GM10266 (cell line): ENCODE data around the gene CALML6.

Source experiments
- DNase-seq: peaks from one replicate; pipeline ENCODE4 v3.0.0; 2012; ENCODE audit errors: extremely low spot score
- TF ChIP-seq, protein P1 (sequence below): IDR thresholded peaks from 2 replicates; pipeline ENCODE4 v1.5.1; 2012; ENCODE audit warnings: mild to moderate bottlenecking, low read depth; ENCODE audit not compliant: control insufficient read depth, insufficient read depth; ENCODE audit errors: missing control alignments

The CALML6 gene

DNA sequence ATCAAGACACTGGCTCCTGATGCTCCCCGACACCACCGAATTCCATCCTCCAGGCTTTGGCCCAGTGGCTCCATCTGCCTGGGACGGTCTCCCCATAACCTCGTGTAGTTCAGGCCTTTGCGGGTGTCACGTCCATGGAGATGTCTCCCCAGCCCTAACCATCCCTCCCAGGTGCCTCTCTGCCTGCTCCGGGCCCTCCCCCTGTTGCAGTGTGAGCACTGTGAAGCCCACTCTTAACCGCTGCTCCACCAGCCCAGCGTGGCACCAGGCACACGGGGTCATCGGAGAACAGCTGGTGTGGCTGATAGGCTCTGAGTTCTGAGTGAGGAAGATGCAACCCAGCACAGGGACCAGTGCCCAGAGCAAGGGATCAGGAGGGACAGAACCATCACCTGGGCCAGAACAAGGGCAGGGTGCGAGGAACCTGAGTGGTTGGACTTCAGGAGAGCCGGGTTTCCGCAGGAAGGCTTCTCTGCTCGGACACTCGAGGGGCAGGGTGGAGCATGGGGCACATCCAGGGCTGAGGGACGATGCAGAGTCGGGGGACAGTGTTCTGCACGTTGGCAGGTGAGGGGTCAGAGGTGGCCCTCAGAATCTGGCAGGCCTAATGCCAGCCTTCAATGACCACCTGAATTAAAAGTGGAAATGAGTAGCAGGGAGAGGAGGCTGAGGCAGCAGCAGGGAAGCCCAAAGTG lies 21.6 kb upstream of the CALML6 start:
- TF ChIP-seq, protein P1, sequence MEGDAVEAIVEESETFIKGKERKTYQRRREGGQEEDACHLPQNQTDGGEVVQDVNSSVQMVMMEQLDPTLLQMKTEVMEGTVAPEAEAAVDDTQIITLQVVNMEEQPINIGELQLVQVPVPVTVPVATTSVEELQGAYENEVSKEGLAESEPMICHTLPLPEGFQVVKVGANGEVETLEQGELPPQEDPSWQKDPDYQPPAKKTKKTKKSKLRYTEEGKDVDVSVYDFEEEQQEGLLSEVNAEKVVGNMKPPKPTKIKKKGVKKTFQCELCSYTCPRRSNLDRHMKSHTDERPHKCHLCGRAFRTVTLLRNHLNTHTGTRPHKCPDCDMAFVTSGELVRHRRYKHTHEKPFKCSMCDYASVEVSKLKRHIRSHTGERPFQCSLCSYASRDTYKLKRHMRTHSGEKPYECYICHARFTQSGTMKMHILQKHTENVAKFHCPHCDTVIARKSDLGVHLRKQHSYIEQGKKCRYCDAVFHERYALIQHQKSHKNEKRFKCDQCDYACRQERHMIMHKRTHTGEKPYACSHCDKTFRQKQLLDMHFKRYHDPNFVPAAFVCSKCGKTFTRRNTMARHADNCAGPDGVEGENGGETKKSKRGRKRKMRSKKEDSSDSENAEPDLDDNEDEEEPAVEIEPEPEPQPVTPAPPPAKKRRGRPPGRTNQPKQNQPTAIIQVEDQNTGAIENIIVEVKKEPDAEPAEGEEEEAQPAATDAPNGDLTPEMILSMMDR: no peak
- DNase-seq: no peak

DNA sequence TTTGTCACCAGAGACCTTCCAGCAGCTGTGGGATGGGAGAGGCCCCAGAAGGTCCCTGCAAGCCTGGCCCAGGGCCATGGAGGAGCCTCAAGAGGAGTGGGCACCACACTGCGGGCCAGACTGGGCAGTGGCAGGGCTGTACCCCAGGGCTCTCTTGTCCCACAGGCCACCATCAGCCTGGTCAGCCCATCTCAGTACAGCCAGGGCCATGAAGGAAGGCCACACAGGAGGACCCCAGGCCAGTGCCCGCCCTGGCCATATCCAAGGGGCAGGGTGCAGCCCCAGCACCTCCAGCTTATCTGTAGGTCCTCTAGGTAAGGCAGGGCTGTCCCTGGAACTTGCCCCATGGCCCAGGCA lies 21.1 kb upstream of the CALML6 start:
- no peak for DNase-seq
- TF ChIP-seq, protein P1: no peak

DNA sequence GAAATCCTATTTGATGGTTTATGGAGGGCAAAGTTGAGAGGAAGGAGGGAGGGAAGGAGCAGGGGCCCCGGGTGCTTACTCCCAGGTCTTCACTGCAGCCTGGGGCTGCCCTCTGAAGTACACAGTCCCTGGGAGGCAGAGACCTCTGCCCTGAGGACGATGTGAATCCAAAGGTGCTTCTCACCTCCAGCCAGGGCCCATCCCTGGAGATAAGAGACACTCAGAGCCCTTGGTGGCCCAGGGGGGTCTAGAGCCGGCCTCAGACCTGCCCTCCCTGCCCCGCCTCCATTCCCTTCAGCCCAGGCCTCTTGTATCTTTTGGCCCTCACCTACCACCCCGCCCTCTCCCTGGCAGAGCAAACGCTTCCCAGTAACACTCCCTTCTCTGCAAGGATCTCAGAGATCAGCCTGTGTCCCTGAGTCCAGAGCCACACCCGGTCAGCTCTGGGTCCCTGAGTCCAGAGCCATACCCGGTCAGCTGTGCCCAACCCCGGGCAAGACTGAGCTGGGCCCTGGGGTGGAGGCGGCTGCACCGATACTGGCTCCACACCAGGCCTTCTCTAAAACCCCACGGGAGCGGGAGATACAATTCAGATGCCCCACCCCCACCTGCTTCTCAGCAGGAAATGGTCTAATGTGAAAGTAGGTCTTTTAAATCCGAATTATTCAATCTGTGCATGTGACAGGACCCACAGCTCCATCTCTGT lies 20.6 kb upstream of the CALML6 start:
- no peak for DNase-seq
- TF ChIP-seq, protein P1: no peak

DNA sequence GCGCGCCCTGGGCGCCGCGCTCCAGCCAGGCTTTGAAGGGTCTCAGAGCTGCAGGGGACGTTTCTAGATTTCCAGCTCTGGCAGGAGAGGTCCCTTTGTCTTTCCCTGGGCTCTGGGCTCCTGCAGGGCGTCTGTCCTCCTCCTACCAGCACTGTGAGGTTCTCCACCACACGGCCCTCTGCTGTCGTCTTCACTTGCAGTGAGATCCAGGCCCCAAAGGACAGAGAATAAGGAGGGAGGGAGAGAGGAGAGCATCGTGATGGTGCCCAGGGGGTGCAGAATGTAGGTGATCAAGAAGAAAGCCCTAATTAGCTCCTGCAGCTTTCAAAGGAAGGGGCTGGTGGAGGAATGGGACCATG lies 20.0 kb upstream of the CALML6 start:
- DNase-seq: no peak
- TF ChIP-seq, protein P1: no peak

DNA sequence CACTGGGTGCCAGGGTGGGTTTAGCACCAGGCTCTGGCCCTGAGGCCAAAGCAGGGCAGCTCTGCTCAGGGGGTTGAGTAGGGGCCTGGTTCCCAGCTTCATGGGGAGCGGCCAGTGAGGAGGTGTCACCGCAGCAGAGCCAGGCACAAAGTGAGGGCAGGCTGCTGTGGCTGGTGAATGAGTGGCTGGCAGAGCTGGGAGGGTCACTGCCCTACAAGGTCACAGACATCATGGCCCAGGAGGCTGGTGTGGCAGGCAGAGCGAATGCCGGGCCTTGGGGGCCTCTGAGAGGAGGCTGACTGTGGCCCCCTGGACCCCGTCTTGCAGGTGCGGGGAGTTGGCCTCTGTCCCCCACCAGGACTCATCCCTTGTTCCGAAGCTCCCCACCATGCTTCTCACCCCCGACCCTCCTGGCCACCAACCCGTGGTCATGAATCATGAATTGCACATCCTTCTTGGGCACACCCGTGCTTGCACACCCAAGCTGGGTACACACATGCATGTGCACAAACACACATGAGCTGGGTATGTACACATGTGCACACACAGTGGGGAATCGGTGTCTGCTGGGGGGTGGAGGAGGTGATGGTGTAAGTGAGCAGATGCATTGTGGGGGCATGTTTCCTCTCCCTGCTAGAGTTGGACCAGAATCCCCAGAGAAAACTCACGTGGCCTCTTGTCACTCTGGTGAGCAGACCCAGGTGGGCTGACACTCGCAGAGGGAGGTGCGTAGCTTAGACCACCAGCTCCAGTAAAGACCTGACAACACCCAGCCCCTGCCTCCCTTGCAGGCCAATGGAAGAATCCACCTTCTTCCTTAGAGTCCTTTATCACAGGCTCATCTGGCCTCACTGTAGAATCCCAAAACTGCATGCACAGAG lies 19.4 kb upstream of the CALML6 start:
- DNase-seq: no peak
- TF ChIP-seq, protein P1: no peak

DNA sequence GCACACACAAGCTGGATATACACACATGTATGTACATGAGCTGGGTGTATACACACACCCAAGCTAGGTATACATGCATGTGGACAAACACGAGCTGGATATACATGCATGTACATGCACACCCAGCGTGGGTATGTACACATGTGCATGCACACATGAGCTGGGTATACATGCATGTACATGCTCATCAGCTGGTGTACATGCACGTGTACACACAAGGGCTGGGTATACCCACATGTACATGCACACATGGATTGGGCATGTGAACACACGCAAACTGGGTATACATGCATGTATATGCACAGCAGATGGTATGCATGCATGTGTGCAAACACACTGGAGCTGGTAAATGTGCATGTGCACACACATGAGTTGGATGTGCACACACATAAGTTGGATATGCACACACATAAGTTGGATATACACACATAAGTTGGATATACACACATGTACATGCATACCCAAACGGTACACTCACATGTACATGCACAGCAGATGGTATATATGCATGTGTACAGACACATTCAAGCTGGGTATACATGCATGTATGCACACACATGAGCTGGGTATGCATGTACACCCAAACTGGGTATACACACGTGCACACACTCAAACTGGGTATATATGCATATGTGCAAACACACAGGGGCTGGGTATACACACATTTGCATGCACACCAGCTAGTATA lies 16.7 kb upstream of the CALML6 start:
- no peak for DNase-seq
- TF ChIP-seq, protein P1: no peak
